Stimulated activated CD4-positive, alpha-beta T cell treated with anti-CD3 and anti-CD28 coated beads, Interleukin-1b, Interleukin-23, amount 100 ng/mL, for 1 hour (primary cell): ENCODE results near the gene TUFT1.

ENCODE experiments used
- DNase-seq, 2 donors: peaks; one replicate each; pipeline ENCODE4 v3.0.0-alpha.2; 2020; ENCODE audit warnings: low read depth in 2 of 2

Gene TUFT1, protein sequence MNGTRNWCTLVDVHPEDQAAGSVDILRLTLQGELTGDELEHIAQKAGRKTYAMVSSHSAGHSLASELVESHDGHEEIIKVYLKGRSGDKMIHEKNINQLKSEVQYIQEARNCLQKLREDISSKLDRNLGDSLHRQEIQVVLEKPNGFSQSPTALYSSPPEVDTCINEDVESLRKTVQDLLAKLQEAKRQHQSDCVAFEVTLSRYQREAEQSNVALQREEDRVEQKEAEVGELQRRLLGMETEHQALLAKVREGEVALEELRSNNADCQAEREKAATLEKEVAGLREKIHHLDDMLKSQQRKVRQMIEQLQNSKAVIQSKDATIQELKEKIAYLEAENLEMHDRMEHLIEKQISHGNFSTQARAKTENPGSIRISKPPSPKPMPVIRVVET

GRCh38 chr1:151540021-151540981 is at the start of gene TUFT1:
TSS of gene TUFT1 (plus strand) at chr1:151540309. CDS start at chr1:151540367, 58 bp downstream.
- DNase-seq, result peak; percentile 86 to 92

- no peak for DNase-seq
Observed at GRCh38 chr1:151491641-151492040, 48.5 kb upstream of the TUFT1 start.

DNA sequence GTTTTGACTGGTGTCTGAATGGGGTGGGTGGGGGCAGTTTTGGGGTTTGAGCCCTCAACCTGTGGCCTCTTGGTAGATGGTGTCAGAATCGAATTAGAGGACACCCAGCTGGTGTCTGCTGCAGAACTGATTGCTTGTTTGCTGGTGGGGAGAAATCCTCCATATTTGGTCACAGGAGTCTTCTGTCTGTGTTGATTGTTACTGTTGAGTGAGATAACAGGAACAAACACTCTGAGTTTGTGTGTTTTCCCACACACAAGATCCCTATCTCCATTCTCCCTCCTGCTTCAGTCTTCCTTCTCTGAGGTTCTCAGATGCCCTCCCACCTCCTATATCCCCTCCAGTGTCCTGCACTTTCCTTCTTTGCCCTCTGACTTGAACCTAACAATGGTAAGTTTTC is 48.0 kb upstream of the TUFT1 start:
- no peak for DNase-seq

GRCh38 chr1:151493042-151493441 is 47.1 kb upstream of the TUFT1 start:
- DNase-seq, result no peak

DNA sequence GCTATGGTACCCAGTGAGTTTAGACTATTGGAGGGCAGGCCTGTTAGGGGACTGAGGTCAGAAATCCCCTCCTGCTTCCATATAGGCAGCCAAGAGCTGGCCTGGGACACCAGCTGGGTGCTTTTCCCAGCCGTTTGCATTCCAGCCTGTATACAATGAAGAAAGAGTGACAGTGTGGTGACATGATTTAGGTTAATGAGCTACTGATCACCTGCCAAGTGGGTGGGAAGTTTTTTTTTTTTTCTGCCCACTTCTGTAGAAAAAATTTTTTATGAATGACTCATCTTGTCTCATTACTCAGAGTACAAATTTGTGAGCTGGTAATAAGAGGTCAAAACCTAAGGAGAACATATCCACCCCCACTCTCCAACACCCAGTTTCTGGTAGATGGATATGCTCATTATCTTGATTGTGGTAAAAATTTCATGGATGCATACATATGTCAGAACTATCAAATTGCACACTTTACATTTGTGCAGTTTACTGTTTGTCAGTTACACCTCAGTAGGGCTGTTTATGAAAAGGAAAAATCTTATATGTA is 45.3 kb upstream of the TUFT1 start:
- DNase-seq, result no peak

GRCh38 chr1:151495316-151495715 is 44.8 kb upstream of the TUFT1 start:
- no peak for DNase-seq

DNA sequence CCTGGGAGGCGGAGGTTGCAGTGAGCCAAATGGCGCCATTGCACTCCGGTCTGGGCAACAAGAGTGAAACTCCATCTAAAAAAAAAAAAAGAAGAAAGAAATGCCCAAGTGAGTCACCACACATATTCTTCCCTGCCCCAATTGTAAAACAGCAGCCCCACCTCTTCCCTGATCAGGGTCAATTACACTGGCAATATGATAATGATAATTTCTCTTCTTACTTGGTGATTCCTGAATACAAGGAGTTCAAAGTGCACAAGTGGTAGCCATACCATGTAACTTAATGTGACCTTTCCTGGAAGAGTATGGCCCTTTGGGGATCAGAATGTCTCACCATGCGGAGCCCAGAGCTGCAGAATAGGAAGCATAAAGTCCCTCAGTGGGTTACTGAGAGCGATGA is 40.7 kb upstream of the TUFT1 start:
- DNase-seq, result no peak

DNA sequence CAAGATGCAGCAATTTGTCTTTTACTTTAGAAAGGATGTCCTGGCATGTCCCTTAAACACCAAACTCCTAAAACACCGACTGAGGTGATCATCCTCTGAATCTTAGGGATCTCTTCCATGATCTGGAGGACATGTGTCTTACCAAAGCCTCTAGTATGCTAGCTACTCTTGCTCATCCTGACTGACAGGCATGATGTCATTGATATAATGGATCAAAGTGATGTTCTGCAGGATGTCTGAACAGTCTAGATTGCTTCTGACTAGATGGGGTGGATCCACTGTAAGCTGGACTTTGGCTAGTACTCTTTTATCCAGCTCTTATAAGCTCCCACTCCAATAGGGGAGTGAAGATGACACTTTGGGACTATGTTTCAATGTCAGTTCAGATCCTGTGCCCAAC is 40.2 kb upstream of the TUFT1 start:
- no peak for DNase-seq

DNA sequence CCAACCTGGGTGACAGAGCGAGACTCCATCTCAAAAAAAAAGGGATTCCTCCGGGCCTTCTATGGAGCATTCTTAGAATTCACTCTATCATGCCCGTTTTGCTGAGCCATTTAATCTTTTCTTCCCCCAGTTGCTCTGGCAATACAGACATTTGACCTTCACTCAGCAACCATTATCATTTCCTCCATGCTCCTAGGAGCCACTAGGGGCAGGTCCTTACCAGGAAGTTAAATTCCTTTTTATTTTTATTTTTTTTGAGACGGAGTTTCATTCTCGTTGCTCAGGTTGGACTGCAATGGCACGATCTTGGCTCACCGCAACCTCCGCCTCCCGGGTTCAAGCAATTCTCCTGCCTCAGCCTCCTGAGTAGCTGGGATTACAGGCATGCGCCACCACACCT is 38.6 kb upstream of the TUFT1 start:
- no peak for DNase-seq

DNA sequence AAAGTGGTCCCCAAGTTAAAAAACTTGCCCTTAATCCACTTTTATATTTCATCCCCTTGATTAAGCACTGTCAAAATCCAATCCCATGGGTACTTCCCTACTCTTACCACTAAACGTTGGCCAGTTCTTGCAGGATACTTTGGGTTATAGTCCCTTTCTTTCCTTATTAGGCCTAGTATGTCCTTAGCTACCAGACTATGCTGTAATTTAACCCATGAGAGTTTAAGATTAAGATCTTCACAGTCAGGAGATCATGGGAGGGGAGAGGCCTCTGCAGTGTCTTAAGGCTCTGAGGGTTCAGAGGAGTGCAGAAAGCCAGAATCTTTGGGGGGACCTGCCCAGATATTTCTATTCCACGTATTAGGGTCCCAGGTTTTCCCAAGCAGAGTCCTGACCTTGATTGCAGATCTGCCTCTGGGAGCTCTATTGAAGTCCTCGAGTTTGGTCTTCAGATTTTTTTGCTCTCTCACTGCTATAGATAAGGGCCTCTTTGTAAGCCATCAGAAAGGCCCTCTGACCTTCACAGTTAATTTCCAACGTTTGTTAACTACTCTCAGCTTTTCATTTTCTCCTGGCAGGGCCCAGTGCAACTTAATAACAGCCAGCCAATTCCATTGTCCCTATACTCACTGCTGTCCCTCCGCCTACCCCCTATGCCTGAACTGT is 37.9 kb upstream of the TUFT1 start:
- no peak for DNase-seq

DNA sequence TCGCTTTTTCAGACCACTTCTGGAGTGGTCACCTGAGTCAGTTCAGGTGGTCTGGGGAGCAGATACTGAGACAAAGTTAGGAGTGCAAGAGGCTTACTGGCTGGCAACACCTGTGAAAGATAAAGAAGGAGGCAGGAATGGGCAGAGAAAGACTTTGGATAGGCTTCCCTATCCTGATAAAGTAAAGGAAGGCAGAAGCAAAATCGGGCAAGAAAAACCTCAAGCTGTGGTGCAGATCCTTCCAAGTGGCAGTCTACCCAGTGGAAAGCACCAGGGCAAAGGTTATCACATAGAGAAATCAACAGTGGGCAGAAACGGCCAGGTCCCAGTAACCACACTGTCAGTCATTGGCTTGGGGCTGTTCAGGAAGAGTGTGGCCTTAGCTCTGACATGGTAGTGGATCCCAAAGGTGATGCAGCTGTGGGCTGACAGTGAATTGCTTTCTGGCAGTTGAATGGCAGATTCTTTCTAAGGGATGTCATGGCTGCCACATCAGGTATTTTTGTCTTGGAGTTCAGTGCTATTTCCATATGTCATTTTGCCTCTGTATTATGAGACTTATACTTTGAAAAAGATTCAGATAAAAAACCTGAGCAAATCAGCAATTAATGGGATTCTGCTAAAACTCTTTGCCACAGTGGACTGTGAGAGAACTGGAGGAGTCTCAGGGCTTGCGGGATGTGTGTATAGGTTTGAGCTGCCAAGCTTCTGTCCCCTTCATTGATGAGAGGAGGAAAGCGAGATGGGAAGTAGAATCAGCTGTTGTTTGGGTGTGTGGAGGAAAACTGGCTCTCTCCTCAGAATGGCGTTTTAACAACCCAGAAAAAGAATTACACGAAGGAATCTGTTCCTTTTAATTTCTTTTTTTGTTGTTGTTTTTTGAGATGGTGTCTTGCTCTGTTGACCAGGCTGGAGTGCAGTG is 37.0 kb upstream of the TUFT1 start:
- DNase-seq, result no peak

DNA sequence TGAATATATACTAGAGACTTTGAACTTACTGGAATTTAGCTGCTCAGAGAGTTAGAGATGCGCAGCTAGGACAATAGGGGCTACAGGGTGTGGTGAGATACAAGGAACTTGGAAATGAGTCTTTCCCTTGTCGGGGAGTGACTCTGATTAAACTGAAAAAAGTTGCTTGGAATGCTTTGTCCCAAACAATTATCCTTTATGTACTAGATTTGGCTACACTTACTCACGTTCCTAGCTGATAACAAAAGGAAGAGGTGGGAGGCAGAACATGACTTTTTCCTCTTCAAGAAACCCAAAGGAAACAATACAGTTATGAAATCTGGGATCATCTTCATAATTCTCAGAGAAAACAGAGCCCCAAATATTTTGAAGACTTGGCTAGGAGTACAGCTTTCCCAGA is 35.9 kb upstream of the TUFT1 start:
- DNase-seq, result no peak

- no peak for DNase-seq
Observed at GRCh38 chr1:151504759-151505158, 35.4 kb upstream of the TUFT1 start.

GRCh38 chr1:151508833-151509232 is 31.3 kb upstream of the TUFT1 start:
- no peak for DNase-seq

DNA sequence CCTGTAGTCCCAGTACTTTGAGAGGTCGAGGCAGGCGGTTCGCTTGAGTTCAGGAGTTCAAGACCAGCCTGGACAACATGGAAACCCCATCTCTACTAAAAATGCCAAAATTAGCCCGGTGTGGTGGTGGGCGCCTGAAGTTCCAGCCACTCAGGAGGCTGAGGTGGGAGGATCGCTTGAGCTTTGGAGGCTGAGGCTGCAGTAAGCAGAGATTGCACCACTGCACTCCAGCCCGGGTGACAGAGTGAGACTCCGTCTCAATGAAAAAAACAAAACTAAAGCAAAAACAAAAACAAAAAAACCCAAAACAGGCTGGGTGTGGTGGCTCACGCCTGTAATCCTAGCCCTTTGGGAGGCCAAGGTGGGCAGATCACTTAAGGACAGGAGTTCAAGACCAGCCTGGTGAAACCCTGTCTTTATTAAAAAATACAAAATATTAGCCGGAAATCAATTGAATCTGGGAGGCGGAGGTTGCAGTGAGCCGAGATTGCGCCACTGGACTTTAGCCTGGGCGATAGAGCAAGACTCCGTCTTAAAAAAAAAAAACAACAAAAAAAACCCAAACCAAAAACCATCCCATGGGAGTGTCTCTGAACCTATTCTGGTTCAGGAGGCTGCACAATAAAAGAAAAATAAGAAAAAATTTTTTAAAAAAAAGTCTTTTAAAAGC is 30.6 kb upstream of the TUFT1 start:
- DNase-seq, result no peak

DNA sequence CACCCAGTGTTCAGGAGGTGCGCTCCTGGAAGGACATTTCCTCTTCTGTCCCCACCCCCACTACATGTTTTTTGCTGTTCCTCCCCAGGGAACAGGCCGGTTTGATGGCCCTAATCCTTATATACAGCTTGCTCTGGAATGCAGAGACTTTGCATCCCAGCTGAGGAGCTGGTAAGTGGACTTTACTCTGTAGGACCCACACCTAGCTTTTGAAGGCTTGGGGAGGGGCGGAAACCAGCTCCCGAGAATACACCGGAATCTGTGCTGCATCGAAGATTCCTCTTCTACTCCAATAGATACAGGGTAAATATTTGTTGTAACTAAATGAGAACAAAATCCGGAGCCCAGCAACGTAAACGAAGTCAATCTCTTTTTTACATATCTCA is 30.1 kb upstream of the TUFT1 start:
- DNase-seq, result no peak

DNA sequence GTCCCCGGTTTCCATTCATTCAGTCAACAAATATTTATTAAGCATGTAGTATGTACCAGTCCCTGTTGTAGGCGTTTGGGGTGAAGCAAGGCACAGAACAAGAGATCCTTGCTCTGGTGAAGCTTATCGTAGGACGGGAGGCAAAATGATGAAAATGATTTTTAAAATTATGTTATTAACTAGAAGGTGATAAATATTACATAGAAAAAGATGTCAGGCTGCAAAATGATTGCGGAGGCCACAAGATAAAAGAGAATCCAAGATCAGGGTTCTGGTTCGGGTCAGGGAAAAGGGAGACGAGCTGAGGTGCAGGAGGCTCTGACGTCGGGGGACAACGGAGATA is 29.5 kb upstream of the TUFT1 start:
- no peak for DNase-seq

DNA sequence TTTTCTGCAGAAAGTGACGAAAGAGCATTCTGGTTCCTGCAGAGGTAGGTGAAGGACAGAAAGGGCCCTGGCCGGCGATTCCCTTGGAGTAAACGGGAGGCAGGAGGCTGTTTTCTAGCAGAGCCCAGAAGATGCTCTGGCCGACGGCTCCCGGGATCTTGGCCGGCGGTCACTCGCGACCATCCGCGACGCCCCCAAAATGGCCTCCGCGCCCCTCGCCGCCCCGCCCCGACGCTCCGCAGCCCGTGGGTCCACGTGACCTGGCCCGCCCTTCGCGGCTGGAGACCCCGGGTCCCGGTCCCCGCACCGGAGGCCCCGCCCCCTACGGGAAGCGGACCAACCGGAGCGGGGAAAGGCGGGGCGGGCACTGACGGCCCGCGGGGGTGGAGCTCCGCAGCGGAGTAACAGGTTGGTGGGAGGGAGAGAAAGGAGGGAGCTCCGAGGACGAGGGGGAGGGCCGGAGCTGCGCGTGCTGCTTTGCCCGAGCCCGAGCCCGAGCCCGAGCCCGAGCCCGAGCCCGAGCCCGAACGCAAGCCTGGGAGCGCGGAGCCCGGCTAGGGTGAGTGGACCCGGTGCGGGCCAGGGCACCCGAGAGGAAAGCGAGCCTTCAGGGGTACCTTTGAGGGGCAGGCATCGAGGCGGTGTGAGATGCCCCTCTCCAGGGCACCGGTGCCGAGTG is 29.0 kb upstream of the TUFT1 start, which contains the start of gene CGN:
Gene CGN (plus strand): TSS at position 431 of the 679 bp plus-strand sequence. CDS start 7,133 bp downstream, outside the sequence.
- DNase-seq, result peak; percentile 66 to 70

GRCh38 chr1:151511636-151512215 is 28.4 kb upstream of the TUFT1 start:
- DNase-seq, result no peak
